GM15510 (cell line): Measurements from ENCODE around the gene GINS2.

Source experiments
- POLR2A ChIP-seq: IDR thresholded peaks from 3 replicates; pipeline ENCODE4 v1.6.1; 2011; ENCODE audit warnings: borderline replicate concordance; ENCODE audit not compliant: insufficient read length; ENCODE audit errors: extremely low read depth

Gene GINS2

GRCh38 chr16:85649411-85650134 lies 39.2 kb downstream of the GINS2 start:
- TF ChIP-seq POLR2A = no peak

GRCh38 chr16:85648805-85649204 lies 39.9 kb downstream of the GINS2 start:
- TF ChIP-seq POLR2A = no peak

- TF ChIP-seq POLR2A = no peak
These were observed 40.6 kb downstream of the GINS2 start for GRCh38 chr16:85648070-85648714.

- TF ChIP-seq POLR2A = no peak
These were observed 41.8 kb downstream of the GINS2 start for GRCh38 chr16:85646976-85647375.

- TF ChIP-seq POLR2A = no peak
These were observed 42.3 kb downstream of the GINS2 start for GRCh38 chr16:85646358-85646907.

- TF ChIP-seq POLR2A = no peak
These were observed 43.6 kb downstream of the GINS2 start for GRCh38 chr16:85645021-85645589.

GRCh38 chr16:85644093-85644712 lies 44.6 kb downstream of the GINS2 start:
- no peak for TF ChIP-seq POLR2A

GRCh38 chr16:85643631-85644030 lies 45.1 kb downstream of the GINS2 start:
- TF ChIP-seq POLR2A = no peak

GRCh38 chr16:85642762-85643358 lies 45.9 kb downstream of the GINS2 start:
- TF ChIP-seq POLR2A = no peak

GRCh38 chr16:85641776-85642176 lies 47.0 kb downstream of the GINS2 start:
- no peak for TF ChIP-seq POLR2A

GRCh38 chr16:85641305-85641704 lies 47.4 kb downstream of the GINS2 start:
- no peak for TF ChIP-seq POLR2A

- TF ChIP-seq POLR2A = no peak
These were observed 48.2 kb downstream of the GINS2 start for GRCh38 chr16:85640585-85640984.

GRCh38 chr16:85640254-85640558 lies 48.5 kb downstream of the GINS2 start:
- no peak for TF ChIP-seq POLR2A

- no peak for TF ChIP-seq POLR2A
These were observed 49.1 kb downstream of the GINS2 start for GRCh38 chr16:85639529-85640253.
